SK-N-MC (cell line): ENCODE results near the gene UNC79.

Experiments
- EZH2 ChIP-seq: fragments of 200-600 bp; sonication (generic); IDR thresholded peaks from one replicate; pipeline ENCODE4 v1.6.1; 2017; ENCODE audit warnings: antibody characterized with exemption
- FOXP2 ChIP-seq: optimal IDR thresholded peaks from 2 replicates; pipeline ENCODE3; 2011; ENCODE audit warnings: mild to moderate bottlenecking, moderate library complexity; ENCODE audit not compliant: insufficient read depth; ENCODE audit errors: extremely low read length, control extremely low read depth
- POLR2AphosphoS5 ChIP-seq: IDR thresholded peaks from 2 replicates; pipeline ENCODE4 v1.6.1; 2012; ENCODE audit warnings: mild to moderate bottlenecking, low read depth, low read length, borderline replicate concordance

GRCh38 chr14:93693914-93694313, 263.2 kb downstream of the UNC79 start:
- TF ChIP-seq EZH2 (no peak), POLR2AphosphoS5 (no peak), FOXP2 (no peak)
